Measurements from ENCODE around the gene CHCHD6.
A peak's percentile ranks its signal among the peaks of the same experiment; 100 is the strongest.

Gene CHCHD6

GRCh38 chr3:126982471-126983175 lies 278.6 kb downstream of the CHCHD6 start, which contains the start of gene PLXNA1:
TSS of gene PLXNA1 (plus strand) at chr3:126983115. CDS start at chr3:126988594, 5,479 bp downstream.
- DNase-seq (ENCODE audit: low read depth): peak; percentile 61

- no peak for DNase-seq (ENCODE audit: low read depth)
Observed at GRCh38 chr3:126983276-126983652, 279.2 kb downstream of the CHCHD6 start.

GRCh38 chr3:126983653-126984390 lies 279.8 kb downstream of the CHCHD6 start:
- peak; percentile 8 for DNase-seq (ENCODE audit: low read depth)

- no peak for DNase-seq (ENCODE audit: low read depth)
Observed at GRCh38 chr3:126984391-126985131, 280.5 kb downstream of the CHCHD6 start.

GRCh38 chr3:126985132-126985985 lies 281.3 kb downstream of the CHCHD6 start:
- no peak for DNase-seq (ENCODE audit: low read depth)

GRCh38 chr3:126986001-126986400 lies 282.0 kb downstream of the CHCHD6 start:
- DNase-seq (ENCODE audit: low read depth): no peak

GRCh38 chr3:126987129-126987528 lies 283.1 kb downstream of the CHCHD6 start:
- DNase-seq (ENCODE audit: low read depth): no peak

- DNase-seq (ENCODE audit: low read depth): no peak
Observed at GRCh38 chr3:126987596-126987995, 283.6 kb downstream of the CHCHD6 start.

- no peak for DNase-seq (ENCODE audit: low read depth)
Observed at GRCh38 chr3:126988451-126989021, 284.5 kb downstream of the CHCHD6 start.

- DNase-seq (ENCODE audit: low read depth): no peak
Observed at GRCh38 chr3:126989316-126990023, 285.4 kb downstream of the CHCHD6 start.

- no peak for DNase-seq (ENCODE audit: low read depth)
Observed at GRCh38 chr3:126990024-126990700, 286.1 kb downstream of the CHCHD6 start.

GRCh38 chr3:126990890-126991289 lies 286.9 kb downstream of the CHCHD6 start:
- no peak for DNase-seq (ENCODE audit: low read depth)

GRCh38 chr3:126991366-126992200 lies 287.5 kb downstream of the CHCHD6 start:
- DNase-seq (ENCODE audit: low read depth): no peak

- DNase-seq (ENCODE audit: low read depth): no peak
Observed at GRCh38 chr3:126992216-126992615, 288.2 kb downstream of the CHCHD6 start.

- no peak for DNase-seq (ENCODE audit: low read depth)
Observed at GRCh38 chr3:126992776-126993175, 288.7 kb downstream of the CHCHD6 start.

GRCh38 chr3:126993436-126993835 lies 289.4 kb downstream of the CHCHD6 start:
- DNase-seq (ENCODE audit: low read depth): no peak

- DNase-seq (ENCODE audit: low read depth): no peak
Observed at GRCh38 chr3:126994661-126995245, 290.7 kb downstream of the CHCHD6 start.

GRCh38 chr3:126995254-126995780 lies 291.3 kb downstream of the CHCHD6 start:
- no peak for DNase-seq (ENCODE audit: low read depth)

All from stimulated activated CD8-positive, alpha-beta memory T cell treated with anti-CD3 and anti-CD28 coated beads, Interleukin-7, amount 100 ng/mL, for 24 hours (primary cell).